Measurements from ENCODE around the gene PARD3B. TPM values are rescaled to one million over a fixed set of nuclear protein-coding genes. Genes with fewer than 3 reads are reported as not detected.

PARD3B gene
- total RNA-seq, 2 donors from 2014 or later, result 15.0 to 17.8 TPM

DNA sequence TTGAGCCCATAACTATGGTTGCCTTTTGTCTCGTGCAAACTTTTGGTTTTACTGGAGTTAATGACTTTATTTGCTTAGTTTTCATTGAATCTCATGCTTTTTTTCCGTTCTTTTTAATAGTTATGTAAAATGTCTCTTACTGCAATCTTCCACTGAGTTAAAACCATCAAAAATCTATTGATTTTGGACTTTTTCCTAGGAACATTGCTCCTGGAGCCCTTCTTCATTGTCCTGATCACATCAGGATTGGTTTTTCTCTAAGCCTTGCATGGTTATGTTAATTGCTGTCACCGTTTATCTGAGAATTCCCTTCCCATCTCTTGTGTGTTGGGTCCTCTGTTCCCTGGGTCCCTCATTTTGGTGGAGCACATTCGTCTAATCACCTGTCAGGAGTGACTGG, 125.5 kb downstream of the PARD3B start:
- intact Hi-C loops (cut with DNase I), result no loop called here
- Histone ChIP-seq H3K27me3 (no peaks in the 10 kb centered on the region), H3K4me3 (no peak overlapping the region), H3K4me1 (peaks cover 15% of the 10 kb centered on the region), H3K36me3 (replicated peaks in 1 of 2; ENCODE audit: insufficient read depth in 1 of 2, low read depth in 2 of 2) (no peaks in the 10 kb centered on the region), H3K27ac (no peak overlapping the region), H3K9me3 (no peaks in the 10 kb centered on the region)
- 90% methylated on average over 4 of the region's 4 CpGs for WGBS, 2 donors
- no peak for DNase-seq
- ATAC-seq, result no peak
- no peak for TF ChIP-seq POLR2A (IDR thresholded peaks at IDR 0.05)
- TF ChIP-seq, protein P1, sequence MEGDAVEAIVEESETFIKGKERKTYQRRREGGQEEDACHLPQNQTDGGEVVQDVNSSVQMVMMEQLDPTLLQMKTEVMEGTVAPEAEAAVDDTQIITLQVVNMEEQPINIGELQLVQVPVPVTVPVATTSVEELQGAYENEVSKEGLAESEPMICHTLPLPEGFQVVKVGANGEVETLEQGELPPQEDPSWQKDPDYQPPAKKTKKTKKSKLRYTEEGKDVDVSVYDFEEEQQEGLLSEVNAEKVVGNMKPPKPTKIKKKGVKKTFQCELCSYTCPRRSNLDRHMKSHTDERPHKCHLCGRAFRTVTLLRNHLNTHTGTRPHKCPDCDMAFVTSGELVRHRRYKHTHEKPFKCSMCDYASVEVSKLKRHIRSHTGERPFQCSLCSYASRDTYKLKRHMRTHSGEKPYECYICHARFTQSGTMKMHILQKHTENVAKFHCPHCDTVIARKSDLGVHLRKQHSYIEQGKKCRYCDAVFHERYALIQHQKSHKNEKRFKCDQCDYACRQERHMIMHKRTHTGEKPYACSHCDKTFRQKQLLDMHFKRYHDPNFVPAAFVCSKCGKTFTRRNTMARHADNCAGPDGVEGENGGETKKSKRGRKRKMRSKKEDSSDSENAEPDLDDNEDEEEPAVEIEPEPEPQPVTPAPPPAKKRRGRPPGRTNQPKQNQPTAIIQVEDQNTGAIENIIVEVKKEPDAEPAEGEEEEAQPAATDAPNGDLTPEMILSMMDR (IDR thresholded peaks at IDR 0.05), result no peak

DNA sequence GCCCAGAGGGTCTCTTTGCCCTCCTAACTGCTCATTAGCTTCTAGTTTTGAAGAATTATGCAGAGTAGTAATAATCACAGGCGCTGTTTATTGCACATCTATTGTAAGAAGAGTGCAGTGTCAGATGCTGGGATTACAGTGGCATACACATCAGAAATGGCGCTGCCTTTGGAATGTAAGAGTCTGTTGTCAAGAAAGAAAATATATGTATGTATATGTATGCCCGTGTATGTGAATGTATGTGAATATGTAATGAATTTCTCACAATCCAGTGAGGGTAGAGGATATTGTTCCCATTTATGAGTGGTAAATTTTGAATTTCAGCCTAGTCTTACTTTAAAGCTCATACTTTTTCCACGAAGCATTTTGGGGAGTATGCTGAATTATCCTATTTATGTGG, 127.5 kb downstream of the PARD3B start:
- TF ChIP-seq POLR2A (IDR thresholded peaks at IDR 0.05), result no peak
- TF ChIP-seq, protein P1 (IDR thresholded peaks at IDR 0.05), result no peak
- no peak overlapping the region for H3K27ac ChIP-seq
- H3K27me3 ChIP-seq, result no peaks in the 10 kb centered on the region
- ATAC-seq (no peak), DNase-seq (no peak)
- intact Hi-C loops (cut with DNase I), result no loop called here
- peaks cover 15% of the 10 kb centered on the region for H3K4me1 ChIP-seq
- H3K4me3 ChIP-seq, result no peak overlapping the region
- no peaks in the 10 kb centered on the region for H3K36me3 ChIP-seq (replicated peaks in 1 of 2; ENCODE audit: insufficient read depth in 1 of 2, low read depth in 2 of 2)
- H3K9me3 ChIP-seq, result no peaks in the 10 kb centered on the region
- 86 to 87% methylated on average over 4 of the region's 4 CpGs for WGBS, 2 donors

DNA sequence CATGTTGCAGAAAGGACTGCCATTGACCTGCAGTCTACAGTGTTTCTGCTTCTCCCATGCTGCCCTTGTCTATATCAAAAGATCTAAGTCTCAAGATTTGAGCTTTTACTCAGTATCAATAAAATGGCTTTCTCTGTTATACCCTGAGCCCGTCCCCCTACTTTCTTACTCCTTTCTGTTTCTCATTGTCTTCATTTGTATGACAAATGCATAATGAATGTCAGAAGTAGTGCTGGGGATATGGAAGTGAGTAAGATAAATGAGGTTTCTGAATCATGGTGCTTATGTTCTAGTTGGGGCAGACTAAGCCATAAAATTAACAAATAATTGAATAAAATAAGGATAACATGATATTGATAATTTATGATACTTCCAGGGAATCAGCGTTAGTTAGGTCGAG, 128.6 kb downstream of the PARD3B start:
- no peak for ATAC-seq
- no peak overlapping the region for H3K27ac ChIP-seq
- H3K9me3 ChIP-seq, result no peaks in the 10 kb centered on the region
- TF ChIP-seq, protein P1 (IDR thresholded peaks at IDR 0.05), result no peak
- TF ChIP-seq POLR2A (IDR thresholded peaks at IDR 0.05), result no peak
- peaks cover 15% of the 10 kb centered on the region for H3K4me1 ChIP-seq
- no peaks in the 10 kb centered on the region for H3K36me3 ChIP-seq (replicated peaks in 1 of 2; ENCODE audit: insufficient read depth in 1 of 2, low read depth in 2 of 2)
- no peaks in the 10 kb centered on the region for H3K27me3 ChIP-seq
- no peak for DNase-seq
- no peak overlapping the region for H3K4me3 ChIP-seq
- intact Hi-C loops (cut with DNase I), result no loop called here
- 91 to 96% methylated on average over 3 of the region's 3 CpGs for WGBS, 2 donors

DNA sequence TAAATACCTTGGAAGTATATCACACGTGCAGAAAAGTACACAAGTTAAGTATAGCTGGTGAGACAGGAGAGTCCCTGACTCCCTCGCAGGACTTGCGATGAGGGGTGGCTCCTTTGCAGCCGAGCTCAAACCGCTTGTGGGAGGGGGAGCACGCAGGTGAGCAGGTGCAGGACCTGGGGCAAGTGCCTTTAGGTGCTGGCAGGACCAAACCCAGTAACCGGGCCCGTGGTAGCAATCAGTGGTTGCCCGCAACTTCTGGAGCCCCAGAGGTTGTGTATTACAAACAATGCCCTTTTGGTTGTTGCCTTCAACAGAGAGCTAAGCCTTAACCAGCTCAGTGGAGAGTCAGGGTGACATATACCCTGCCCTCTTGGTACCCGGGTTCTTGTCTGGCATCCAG, 132.8 kb downstream of the PARD3B start:
- intact Hi-C loops (cut with DNase I), result no loop called here
- Histone ChIP-seq H3K27me3 (no peaks in the 10 kb centered on the region), H3K4me1 (peaks cover 10% of the 10 kb centered on the region), H3K36me3 (replicated peaks in 1 of 2; ENCODE audit: insufficient read depth in 1 of 2, low read depth in 2 of 2) (no peaks in the 10 kb centered on the region), H3K27ac (no peak overlapping the region), H3K9me3 (no peaks in the 10 kb centered on the region), H3K4me3 (no peak overlapping the region)
- DNase-seq (no peak), ATAC-seq (no peak)
- TF ChIP-seq, protein P1 (IDR thresholded peaks at IDR 0.05), result no peak
- TF ChIP-seq POLR2A (IDR thresholded peaks at IDR 0.05), result no peak
- 86 to 89% methylated on average over 10 of the region's 10 CpGs for WGBS, 2 donors

DNA sequence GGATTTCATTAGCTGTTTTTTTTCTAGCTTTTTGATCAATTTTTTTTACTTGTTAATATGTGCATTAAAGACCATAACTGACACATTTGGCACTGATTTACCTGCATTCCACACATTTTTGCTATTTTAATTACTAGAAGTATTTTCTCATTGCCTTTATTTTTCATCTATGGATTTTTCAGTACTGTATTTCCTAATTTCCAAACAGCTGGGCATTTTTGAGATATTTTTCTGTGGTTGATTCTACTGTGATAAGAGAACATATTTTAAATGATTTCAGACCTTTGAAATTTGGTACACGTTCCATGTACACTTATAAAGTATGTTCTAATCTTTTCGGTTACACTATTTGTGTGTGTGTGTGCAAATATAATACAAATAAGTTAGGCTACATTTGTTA, 135.3 kb downstream of the PARD3B start:
- H3K9me3 ChIP-seq, result no peaks in the 10 kb centered on the region
- ATAC-seq, result no peak
- H3K4me1 ChIP-seq, result peaks cover 10% of the 10 kb centered on the region
- intact Hi-C loops (cut with DNase I), result no loop called here
- H3K36me3 ChIP-seq (replicated peaks in 1 of 2; ENCODE audit: insufficient read depth in 1 of 2, low read depth in 2 of 2), result no peaks in the 10 kb centered on the region
- DNase-seq, result no peak
- H3K4me3 ChIP-seq, result no peak overlapping the region
- TF ChIP-seq, protein P1 (IDR thresholded peaks at IDR 0.05), result no peak
- TF ChIP-seq POLR2A (IDR thresholded peaks at IDR 0.05), result no peak
- no peak overlapping the region for H3K27ac ChIP-seq
- WGBS, 2 donors, result 57 to 67% methylated on average over 2 of the region's 2 CpGs
- H3K27me3 ChIP-seq, result no peaks in the 10 kb centered on the region
